Panc1 (cell line): ENCODE data around the gene AGBL3.

Experiments
- CTCF ChIP-seq: fragments of 450-650 bp; IDR thresholded peaks from 2 replicates; pipeline ENCODE4 v1.5.1; 2017; ENCODE audit warnings: mild to moderate bottlenecking
- POLR2AphosphoS5 ChIP-seq: IDR thresholded peaks from 2 replicates; pipeline ENCODE4 v1.6.1; 2012; ENCODE audit warnings: mild to moderate bottlenecking, low read depth, low read length, moderate library complexity
- REST ChIP-seq, 2 experiments: IDR thresholded peaks; 2 replicates each; pipeline ENCODE4 v1.6.1; 2011 to 2012; ENCODE audit warnings: low read depth in 2 of 2, control low read depth in 1 of 2, low read length in 1 of 2, mild to moderate bottlenecking in 1 of 2, moderate library complexity in 1 of 2; ENCODE audit not compliant: insufficient read depth in 1 of 2
- SIN3A ChIP-seq: IDR thresholded peaks from 2 replicates; pipeline ENCODE4 v1.6.1; 2012; ENCODE audit warnings: low read depth, mild to moderate bottlenecking, low read length, moderate library complexity, borderline replicate concordance; ENCODE audit not compliant: insufficient read depth
- TCF7L2 ChIP-seq: IDR thresholded peaks from 2 replicates; pipeline ENCODE4 v1.6.1; 2011; ENCODE audit warnings: mild to moderate bottlenecking, low read depth, low read length, inconsistent platforms

- TF ChIP-seq REST (IDR thresholded peaks at IDR 0.05; ENCODE audit: insufficient read depth in 1 of 2, low read depth in 2 of 2, low read length in 1 of 2) (no peak), POLR2AphosphoS5 (no peak), SIN3A (no peak), CTCF (no peak), TCF7L2 (no peak)
These were observed 181.7 kb downstream of the AGBL3 start for GRCh38 chr7:135168001-135168400.
